ENCODE measurements around the gene DDX23.
"Not testable (repeated sequence)": the region's sequence is repeated elsewhere in the genome, so short reads cannot be mapped to it uniquely, and the experiment has no call there.

DDX23 gene

DNA sequence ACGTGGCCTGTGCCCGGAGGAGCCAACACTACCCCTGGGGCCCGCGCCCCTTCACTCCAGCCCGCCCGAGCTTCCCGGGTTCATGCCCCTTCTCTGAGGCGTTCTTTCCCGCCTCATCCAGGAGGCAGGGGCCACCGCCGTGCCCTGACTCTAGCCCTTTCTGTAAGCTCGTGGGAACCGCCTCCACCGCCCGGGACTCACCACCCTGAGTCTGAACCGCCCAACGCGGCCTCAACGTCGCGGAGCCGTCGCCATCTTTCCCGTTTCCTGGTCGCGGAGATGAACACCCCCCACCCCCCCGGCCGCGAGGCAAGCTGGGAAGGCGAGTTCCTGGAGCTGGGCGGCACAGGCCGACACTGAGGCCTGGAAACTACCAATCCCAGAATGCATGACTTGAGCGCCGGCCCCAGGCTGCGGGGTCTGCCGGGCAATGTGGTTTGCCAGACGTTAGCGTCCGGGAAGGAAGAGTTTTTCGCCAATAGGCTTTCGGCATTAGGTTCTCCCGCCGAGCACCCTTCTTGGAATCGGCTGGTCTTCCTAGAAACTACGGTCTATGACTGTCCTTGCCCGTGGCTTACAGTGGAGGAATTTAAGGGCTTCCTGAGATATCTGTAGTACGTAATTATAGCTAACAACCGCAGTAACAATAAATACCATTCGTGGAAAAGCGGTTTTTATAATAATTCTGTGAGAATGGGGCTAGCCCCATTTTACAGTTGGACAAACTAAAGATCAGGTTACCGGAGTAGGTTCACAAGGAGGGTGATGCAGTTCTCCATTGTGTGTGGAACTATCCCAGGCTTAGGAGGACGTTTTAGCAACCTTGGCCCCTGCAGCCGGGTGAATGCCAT is at the start of gene DDX23:
Gene DDX23 (minus strand): TSS at position 281 of the 851 bp plus-strand sequence. CDS start 6,381 bp downstream, outside the sequence.
- DNase-seq (ENCODE audit: low read depth in 1 of 2, low spot score in 1 of 2), result peak; percentile 71 to 88

DNA sequence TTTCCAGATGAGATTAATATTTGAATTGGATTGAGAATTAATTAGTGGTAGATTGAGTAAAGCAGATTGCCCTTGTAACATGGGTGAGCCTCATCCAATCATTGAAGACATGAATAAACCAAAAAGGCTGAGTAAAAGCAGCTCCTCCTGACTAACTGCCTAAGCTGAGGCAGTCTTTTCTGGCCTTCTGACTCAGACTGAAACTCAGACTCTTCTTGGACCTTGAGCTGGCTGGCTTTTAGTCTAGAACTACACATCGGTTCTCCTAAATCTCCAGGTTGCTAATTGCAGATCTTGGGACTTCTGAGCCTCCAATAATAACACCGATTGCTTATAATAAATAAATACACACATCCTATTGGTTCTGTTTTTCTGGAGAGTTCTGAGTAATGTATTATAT is 49.3 kb upstream of the DDX23 start:
- DNase-seq (ENCODE audit: low read depth in 1 of 2, low spot score in 1 of 2), result no peak

DNA sequence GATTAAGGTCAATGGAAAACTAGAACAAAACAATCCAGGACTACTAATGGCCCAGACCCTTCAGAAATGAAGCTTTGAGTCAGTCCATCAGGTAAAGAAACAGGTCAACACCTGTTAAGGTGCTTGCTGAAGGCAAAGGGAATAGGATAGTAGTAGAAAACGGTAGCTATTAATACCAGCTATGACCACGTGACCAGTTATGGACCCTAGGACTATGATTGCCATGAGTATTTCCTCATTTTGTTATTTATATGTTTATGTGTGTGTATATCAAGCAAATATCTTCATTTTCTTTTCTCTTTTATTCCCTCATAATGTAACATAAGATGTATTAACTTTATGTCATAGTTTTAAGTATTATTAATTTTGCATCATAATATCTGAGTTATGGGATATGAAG is 47.7 kb upstream of the DDX23 start:
- no peak for DNase-seq (ENCODE audit: low read depth in 1 of 2, low spot score in 1 of 2)

DNA sequence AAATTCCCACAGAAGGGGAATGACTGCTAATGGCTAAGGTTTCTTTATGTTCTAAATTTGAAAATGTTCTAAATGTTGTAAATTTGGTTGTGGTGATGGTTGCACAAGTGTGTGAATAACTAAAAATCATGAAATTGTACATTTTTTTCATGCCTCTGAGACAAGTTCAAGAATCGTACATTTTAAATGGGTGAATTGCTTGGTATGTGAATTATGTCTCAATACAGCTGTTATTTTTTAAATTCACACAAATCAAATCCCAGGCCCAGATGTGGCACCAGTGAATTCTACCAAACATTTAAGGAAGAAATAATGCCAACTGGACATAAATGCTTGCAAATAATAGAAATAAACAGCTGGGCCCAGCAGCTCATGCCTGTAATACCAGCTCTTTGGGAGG is 42.3 kb upstream of the DDX23 start:
- no peak for DNase-seq (ENCODE audit: low read depth in 1 of 2, low spot score in 1 of 2)

DNA sequence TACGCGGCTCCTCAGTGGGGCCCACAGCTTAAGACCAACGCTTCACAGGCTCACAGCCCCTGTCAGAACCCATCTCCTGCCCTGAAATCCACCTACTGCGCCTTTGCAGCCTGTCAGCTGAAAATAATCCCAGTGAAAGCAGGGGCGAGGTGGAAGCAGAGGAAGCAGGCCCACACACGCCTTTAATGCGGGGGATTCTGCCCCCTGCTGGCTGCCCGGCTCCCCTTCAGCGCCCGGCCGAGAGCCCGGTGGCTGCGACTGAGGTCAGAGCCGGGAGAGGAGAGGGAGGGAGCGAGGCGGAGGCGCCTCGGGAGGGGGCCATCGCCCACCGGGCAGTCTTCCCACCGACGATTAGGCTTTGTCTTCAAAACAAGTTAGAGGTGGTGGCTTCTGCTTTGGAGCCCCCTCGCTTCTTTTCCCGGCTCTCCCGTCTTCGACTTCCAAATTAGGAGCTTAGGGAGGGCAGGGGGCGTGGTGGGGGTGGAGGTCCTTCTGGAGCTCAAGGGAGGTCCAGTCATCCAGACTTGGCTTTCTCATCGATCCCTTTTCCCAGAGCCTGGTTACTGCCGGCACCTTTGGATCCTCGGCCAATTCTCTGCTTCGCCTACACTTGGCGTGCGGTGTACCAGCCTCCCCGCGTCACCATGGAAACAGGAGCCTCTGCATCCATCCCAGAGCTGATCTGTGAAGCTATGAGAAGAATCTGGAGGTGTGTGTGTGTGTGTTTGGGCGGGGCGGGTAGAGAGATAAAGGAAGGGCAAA is 38.9 kb upstream of the DDX23 start:
- peak; percentile 50 to 54 for DNase-seq (ENCODE audit: low read depth in 1 of 2, low spot score in 1 of 2)

DNA sequence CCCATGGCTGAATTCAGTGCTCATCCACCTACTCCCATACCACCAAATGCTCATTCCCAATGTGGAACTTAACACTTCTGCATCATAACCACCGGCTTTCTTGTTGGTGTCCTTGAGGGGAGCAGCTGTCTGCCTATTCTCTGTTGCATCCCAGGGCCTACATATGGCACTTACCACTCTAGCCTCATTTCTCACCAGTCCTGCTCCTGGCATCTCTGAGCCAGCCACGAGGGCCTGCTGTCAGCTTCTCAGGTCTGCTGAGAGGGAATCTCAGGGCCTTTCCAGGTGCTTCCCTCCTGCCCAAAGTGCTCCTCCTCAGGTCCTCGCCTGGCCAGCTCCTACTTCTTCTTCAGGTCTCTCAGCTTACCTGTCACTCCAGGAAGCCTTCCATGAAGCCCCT is 37.7 kb upstream of the DDX23 start:
- DNase-seq (ENCODE audit: low read depth in 1 of 2, low spot score in 1 of 2), result no peak

DNA sequence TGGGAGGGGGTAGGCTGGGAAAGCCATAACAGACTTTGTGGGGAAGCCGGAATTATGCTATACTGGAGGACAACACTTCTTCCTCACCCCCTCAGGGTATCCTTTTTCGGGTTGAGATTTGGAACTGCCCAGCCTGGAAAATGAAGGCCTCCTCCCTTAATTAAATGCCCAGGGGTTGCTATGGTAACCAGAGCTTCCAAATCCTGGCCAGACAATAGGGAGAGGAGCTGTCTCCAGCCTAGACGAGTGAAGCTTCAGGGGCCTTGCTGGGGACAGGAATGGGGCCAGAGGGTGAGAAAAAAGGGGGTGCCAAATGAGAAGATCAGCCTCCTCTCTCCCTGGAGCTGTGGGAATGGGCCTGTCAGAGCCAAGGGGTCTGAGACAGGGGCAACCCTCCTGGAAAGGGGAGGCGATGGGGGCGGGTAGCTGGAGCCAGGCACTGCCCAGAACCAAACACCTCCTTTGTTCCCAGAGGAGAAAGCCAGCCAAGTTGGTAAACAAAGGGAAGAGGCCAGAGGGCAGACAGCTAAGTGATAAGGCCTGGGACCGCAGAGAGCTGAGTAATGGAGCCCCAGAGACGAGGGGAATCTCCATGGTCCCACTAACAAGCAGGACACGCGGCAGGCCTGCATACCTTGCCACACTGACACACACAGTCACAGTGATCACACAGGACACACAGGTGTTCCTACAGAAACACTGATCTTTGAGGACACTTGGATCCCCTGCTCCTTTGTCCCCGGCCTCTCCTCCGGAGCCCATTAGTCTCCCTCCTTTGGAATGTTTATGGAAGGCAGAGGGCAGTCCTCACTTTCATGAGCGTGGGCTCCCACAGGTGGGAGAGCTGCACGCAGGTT is 31.6 kb upstream of the DDX23 start:
- DNase-seq (ENCODE audit: low read depth in 1 of 2, low spot score in 1 of 2), result no peak

DNA sequence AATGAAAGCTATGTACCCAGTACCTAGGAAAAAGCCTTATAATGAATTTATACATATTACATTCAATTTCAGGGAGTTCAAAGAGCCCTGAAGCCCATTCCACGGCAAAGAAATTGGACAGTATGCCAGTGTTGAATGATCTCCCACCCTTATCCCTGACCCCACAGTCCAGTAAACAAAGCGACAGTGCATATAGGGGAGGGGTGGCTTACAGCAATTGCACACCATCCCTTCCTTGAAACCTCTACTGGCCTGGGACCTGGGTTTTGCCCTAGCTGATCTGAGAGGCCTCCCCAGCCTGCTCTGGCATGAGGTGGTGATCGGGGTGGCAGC is 31.0 kb upstream of the DDX23 start:
- DNase-seq (ENCODE audit: low read depth in 1 of 2, low spot score in 1 of 2), result no peak

DNA sequence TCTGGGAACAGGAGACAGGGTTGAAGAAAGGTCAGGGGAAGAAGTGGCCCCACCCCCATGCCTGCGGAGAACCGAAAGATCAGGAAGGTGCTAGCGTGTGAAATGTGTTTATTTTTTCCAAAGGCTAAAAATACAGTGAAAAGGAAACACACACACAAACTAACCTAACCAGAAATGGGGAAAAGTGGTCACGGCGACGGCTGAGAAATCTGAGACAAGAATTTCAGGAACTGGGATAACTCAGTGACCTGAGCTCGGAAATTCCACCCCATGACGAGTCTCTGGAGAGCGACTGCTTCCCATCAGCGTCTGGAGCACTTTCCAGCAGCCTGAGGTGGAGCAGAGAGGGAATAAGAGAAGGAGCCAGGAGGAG is 30.3 kb upstream of the DDX23 start:
- DNase-seq (ENCODE audit: low read depth in 1 of 2, low spot score in 1 of 2), result no peak

DNA sequence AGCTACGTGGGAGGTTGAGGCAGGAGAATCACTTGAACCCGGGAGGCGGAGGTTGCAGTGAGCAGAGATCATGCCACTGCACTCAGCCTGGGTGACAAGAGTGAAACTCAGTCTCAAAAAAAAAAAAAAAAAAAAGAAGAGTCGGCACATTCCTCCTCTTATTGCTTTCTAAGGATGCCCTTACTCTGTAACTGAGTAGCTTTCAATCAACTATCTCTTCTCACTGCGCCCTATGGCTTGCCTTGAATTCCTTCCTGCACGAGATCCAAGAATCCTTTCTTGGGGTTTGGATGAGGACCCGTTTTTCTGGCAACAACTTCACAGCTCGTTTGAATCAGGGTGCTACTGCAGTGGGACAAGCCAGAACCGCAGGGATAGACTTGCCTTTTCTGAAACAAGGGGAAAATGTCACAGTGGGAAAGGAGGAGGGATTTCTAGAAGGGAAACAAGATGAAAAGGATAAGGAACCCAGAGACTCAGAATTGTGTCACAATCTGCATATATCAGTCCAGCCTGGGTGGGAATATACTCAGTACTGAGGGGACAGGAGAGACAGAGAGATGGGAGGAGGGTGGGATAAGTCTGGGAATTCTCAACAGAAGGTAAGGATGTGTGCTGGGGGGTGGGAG is 29.8 kb upstream of the DDX23 start:
- no peak for DNase-seq (ENCODE audit: low read depth in 1 of 2, low spot score in 1 of 2)

DNA sequence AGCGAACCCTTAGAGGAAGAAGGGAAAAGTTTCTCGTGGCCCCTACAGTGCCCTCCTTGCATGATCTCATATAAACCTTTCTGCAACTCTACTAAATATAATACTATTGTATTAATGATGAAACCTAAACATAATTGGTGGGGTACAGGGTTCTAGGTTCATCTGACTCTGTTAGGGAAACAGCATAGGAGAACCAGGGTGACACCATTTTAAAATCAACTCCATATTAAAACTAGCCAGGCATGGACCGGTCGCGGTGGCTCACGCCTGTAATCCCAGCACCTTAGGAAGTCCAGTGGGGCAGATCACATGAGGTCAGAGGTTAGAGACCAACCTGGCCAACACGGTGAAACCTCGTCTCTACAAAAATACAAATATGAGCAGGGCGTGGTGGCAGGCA is 28.7 kb upstream of the DDX23 start:
- no peak for DNase-seq (ENCODE audit: low read depth in 1 of 2, low spot score in 1 of 2)

DNA sequence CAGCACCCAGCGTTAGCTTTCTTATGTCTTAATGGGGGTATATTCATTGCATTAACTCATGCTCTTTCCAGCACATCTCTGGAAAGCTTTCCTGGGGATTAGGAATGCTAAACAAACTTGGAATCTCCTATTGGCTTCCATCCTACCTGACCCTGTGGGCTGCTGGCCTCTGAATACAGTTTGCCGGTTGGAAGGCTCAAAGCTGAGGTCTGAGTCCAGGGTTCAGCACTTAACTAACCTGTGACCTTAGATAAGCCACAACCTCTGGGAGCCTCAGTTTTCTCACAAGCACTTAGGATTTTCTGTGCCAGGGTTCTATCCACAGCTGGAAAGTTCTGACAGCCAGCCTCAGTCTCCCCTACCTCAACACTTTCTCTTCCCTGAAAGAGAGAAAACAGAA is 26.6 kb upstream of the DDX23 start:
- no peak for DNase-seq (ENCODE audit: low read depth in 1 of 2, low spot score in 1 of 2)

DNA sequence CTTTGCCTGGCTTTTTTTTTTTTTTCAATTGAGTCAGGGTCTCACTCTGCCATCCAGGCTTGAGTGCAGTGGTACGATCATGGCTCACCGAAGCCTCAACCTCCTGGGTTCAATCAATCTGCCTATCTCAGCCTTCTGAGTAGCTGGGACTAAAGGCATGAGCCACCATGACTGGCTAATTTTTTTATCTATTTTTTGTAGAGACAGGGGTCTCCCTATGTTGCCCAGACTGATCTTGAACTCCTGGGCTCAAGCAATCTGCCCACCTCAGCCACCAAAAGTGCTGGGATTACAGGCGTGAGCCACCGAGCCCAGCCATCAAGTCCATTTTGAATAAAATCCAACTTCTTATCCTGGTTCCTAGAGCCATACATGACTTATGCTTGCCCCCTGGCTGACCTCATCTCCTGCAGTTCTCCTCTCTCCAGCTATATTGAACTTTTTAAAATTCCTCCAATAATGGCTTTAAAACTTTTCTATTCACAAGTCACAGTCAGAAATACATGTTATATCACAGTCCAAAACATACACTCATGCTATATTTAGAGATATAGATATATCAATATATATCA is 24.1 kb upstream of the DDX23 start:
- DNase-seq (ENCODE audit: low read depth in 1 of 2, low spot score in 1 of 2), result no peak

DNA sequence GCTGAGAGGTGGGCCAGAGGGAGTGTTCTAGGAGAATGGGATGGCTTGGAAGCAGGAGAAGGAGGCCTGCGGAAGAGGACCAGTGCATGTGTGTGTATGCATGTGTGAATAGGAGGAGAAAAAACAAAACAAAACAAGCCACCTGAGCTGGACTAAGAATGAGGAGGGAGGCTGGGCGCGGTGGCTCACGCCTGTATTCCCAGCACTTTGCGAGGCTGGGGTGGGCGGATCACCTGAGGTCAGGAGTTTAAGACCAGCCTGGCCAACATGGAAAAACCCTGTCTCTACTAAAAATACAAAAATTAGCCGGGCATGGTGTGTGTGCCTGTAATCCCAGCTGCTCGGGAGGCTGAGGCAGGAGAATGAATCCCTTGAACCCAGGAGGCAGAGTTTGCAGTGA is 21.6 kb upstream of the DDX23 start:
- not testable (repeated sequence) for DNase-seq (ENCODE audit: low read depth in 1 of 2, low spot score in 1 of 2)

DNA sequence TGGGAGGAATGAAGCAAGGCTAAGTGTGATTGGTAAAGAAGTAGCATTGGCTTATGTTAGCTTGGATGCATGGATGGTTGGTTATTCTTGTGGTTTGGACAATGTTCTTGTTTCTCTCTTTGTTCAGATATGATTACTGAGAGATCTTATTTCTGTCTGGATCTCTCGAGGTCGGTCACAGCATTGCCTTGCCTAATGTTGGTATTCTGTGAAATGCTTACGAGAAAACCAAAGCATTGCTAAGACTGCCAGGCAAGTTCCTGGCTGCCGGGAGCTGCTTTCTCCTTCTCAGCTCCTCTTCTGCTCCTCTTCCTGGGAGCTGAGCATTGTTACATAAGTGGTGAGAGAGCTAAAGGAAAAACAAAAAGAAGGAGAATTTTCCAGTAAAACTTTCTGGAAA is 21.1 kb upstream of the DDX23 start:
- no peak for DNase-seq (ENCODE audit: low read depth in 1 of 2, low spot score in 1 of 2)

DNA sequence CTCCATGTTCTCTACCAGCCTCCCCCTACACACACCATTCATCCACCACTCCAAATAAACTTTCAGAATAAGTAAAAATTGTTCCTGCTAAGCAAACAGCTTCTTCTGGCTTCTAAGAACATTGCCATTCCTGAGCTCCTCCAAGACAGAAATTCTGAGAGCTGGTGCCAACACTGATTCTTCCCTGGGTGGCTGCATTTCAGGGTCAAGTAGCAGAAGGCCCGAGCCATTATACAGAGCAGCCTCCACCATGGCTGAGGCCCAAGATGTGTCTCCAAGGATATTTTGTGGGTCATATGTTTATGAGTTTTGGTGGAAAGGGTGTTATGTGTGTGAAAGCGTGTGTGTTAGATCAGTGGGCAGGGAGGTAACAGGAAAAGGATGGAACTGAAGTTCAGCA is 17.2 kb upstream of the DDX23 start:
- DNase-seq (ENCODE audit: low read depth in 1 of 2, low spot score in 1 of 2), result no peak

DNA sequence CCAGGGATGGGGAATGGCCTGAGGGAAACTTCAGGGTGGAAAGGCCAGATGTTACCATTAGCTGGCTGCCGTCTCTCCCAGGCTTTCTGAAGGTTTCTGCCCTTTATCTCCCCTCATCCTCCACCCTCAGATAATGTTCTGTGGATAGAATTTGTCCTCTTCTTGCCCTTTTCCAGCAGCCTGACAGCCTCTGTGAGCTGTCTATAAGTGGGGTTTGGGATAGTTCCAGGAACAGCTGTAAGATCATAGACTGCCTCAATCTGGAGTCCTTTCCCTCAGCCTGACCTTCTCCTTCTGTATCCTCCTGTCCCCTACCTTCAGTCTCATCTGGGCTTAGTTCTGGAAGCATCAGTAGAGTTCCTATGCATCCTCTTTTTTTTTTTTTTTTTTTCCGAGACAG is 16.5 kb upstream of the DDX23 start:
- no peak for DNase-seq (ENCODE audit: low read depth in 1 of 2, low spot score in 1 of 2)

DNA sequence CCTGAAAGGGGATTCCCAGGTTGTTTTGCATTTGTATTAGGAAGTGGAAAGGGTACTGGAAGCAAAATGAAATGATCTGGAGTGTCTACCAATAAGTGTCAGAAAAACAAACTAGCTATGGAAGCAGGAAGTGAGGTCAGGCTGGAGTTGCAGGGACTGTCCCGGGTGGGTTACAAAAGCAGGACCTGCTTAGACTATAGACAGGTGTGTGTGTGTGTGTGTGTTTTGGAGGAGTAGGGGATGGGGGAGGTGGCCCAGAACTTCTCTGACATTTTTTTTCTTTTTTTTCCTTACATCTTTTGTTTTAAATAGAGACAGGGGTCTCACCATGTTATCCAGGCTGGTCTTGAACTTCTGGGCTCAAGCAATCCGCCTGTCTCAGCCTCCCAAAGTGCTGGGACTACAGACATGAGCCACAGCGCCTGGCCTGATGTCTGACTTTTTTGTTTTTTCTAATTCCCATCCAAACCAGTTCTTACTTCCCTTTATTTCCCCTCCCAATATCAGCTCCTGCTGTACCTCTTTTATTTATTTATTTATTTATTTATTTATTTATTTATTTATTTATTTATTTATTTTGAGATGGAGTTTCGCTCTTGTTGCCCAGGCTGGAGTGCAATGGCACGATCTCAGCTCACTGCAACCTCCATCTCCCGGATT is 14.2 kb upstream of the DDX23 start:
- peak in 1 of 2 donors; percentile 2 for DNase-seq (ENCODE audit: low read depth in 1 of 2, low spot score in 1 of 2)

DNA sequence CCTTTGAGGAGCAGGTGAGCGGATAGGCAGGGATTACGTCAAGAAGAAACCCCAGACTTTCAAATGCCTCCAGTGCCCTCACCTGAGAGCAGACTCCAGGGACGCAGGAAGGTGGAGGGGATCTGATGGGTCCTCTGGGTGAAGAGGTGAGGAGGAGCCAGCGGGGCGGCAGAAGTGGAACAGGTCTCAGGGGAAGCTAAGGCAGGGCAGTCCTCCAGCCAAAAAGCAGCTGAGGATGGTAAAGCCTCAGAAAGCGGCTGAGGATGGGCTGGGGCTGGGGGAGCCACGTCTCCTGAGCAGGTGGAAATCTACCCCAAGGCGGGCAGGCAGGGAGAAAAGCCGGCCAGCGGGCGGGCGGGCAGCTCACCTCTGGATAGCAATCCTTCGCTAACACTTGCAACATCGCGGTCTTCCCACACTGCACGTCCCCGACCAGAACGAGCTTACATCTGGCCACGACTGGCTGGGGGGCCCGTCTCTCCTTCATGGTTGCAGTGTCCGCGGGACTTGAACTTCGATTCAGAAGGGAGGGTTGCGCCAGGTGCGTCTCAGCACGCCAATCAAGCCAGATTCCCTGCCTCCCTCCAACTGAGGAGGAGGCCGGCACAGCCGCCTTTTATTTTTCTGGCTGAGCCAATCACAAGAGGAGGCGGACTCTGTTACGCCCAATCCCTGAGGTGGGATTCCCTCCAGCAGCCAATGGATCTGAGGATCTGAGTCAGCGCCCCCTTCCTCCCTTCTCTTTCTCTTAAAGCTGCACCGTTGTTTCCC is 13.5 kb upstream of the DDX23 start, which contains the start of gene RND1:
Gene RND1 (minus strand): TSS at position 590 of the 771 bp plus-strand sequence. CDS start 103 bp downstream, at position 487.
- peak; percentile 63 to 84 for DNase-seq (ENCODE audit: low read depth in 1 of 2, low spot score in 1 of 2)

All from activated CD4-positive, alpha-beta T cell treated with anti-CD3 and anti-CD28 coated beads, Interleukin-2, amount 50 U/mL, for 24 hours (primary cell).